ENCODE results near the gene IPO9. TPM values are rescaled to one million over a fixed set of nuclear protein-coding genes. Genes with fewer than 3 reads are reported as not detected.

IPO9 gene
- total RNA-seq, 1 experiment from 2014 or later, result 80.6 TPM

DNA sequence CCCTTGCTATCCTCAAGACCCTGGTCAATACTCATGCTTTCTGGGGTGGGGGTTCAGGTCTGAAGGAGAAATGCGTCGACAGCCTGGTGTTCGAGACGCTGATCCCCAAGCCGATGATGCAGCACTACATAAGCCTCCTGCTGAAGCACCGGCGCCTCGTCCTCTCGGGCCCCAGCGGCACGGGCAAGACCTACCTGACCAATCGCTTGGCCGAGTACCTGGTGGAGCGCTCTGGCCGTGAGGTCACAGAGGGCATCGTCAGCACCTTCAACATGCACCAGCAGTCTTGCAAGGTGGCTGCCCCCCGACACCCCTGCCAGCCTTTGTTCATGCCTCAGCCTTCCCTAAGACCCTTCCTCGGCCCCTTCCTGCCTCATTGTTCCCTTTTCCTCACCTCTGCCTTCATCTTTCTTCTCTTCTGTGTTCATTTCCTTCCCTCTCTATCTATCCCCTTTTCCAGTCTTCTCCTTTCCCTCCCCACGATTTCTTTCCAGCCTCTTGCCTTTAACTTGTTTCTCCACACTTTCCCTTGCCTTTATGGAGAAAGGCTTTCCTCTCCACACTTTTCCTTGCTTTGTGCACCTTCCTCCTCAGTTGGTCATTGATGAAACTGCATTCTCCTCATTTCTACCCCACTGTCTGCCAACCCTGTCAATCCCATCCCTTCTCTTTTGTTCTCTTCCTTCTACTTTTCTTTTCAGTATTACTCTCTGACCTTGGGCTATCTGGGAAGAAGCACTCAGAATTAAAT, 18.3 kb upstream of the IPO9 start:
- TF ChIP-seq, protein P1, sequence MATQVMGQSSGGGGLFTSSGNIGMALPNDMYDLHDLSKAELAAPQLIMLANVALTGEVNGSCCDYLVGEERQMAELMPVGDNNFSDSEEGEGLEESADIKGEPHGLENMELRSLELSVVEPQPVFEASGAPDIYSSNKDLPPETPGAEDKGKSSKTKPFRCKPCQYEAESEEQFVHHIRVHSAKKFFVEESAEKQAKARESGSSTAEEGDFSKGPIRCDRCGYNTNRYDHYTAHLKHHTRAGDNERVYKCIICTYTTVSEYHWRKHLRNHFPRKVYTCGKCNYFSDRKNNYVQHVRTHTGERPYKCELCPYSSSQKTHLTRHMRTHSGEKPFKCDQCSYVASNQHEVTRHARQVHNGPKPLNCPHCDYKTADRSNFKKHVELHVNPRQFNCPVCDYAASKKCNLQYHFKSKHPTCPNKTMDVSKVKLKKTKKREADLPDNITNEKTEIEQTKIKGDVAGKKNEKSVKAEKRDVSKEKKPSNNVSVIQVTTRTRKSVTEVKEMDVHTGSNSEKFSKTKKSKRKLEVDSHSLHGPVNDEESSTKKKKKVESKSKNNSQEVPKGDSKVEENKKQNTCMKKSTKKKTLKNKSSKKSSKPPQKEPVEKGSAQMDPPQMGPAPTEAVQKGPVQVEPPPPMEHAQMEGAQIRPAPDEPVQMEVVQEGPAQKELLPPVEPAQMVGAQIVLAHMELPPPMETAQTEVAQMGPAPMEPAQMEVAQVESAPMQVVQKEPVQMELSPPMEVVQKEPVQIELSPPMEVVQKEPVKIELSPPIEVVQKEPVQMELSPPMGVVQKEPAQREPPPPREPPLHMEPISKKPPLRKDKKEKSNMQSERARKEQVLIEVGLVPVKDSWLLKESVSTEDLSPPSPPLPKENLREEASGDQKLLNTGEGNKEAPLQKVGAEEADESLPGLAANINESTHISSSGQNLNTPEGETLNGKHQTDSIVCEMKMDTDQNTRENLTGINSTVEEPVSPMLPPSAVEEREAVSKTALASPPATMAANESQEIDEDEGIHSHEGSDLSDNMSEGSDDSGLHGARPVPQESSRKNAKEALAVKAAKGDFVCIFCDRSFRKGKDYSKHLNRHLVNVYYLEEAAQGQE (IDR thresholded peaks at IDR 0.05; ENCODE audit: low read depth), result no peak
- TF ChIP-seq JUND (IDR thresholded peaks at IDR 0.05) (no peak), SP1 (IDR thresholded peaks at IDR 0.05; ENCODE audit: low read depth) (no peak), FOSL1 (IDR thresholded peaks at IDR 0.05; ENCODE audit: low read depth) (no peak), EGR1 (IDR thresholded peaks at IDR 0.05; ENCODE audit: low read depth) (no peak), SRF (IDR thresholded peaks at IDR 0.05; ENCODE audit: low read depth) (no peak), CEBPB (IDR thresholded peaks at IDR 0.05; ENCODE audit: low read depth) (no peak)
- intact Hi-C loops (cut with micrococcal nuclease), result no loop called here
- POLR2A ChIA-PET, result no interaction called here

More for the DNA sequence above, 18.3 kb upstream of the IPO9 start:
- no peak for ATAC-seq
- H2AFZ ChIP-seq (ENCODE audit: low read depth, low read length, poor library complexity, severe bottlenecking), result no peak overlapping the region
- H3K27ac ChIP-seq (ENCODE audit: low read depth, low read length), result no peak overlapping the region
- DNase-seq (ENCODE audit: low read depth, low spot score), result no peak
- RAD21 ChIA-PET (ENCODE audit: low non-redundant PET in 1 of 2, low total read pairs in 2 of 2, uncharacterized antibody in 2 of 2, unreplicated experiment in 2 of 2), result no interaction called here
- no peaks in the 10 kb centered on the region for H3K9me2 ChIP-seq (ENCODE audit: insufficient read depth)
- H3K27me3 ChIP-seq (ENCODE audit: insufficient read depth, low read length), result no peaks in the 10 kb centered on the region
- no peaks in the 10 kb centered on the region for H3K9me3 ChIP-seq (ENCODE audit: control insufficient read depth in 1 of 2, insufficient read depth in 1 of 2, low read depth in 1 of 2, low read length in 2 of 2)
- peaks cover 10 to 20% of the 10 kb centered on the region in 2 experiments; a peak in 3 of 4 replicates for H3K36me3 ChIP-seq (ENCODE audit: control insufficient read depth in 1 of 2, insufficient read depth in 2 of 2, low read length in 2 of 2)
- no TSS peak for BruUV-seq (replicated peaks)
- H4K20me1 ChIP-seq (ENCODE audit: insufficient read depth), result no peaks in the 10 kb centered on the region
- H3K4me3 ChIP-seq (replicated peaks in 1 of 2; ENCODE audit: low read depth in 1 of 2, low read length in 2 of 2), result no peak overlapping the region
- no peak overlapping the region for H3K4me2 ChIP-seq (ENCODE audit: low read length)
- CTCF ChIA-PET, result no interaction called here
- H3K79me2 ChIP-seq (ENCODE audit: insufficient read depth, low read length), result no peaks in the 10 kb centered on the region
- no peaks in the 10 kb centered on the region for H3K4me1 ChIP-seq (ENCODE audit: control insufficient read depth in 1 of 2, insufficient read depth in 2 of 2, low read length in 2 of 2)
- H3K9ac ChIP-seq (ENCODE audit: low read length), result no peak overlapping the region
